Mononuclear cell (primary cell): Measurements from ENCODE around the gene MYRFL. TPM values are rescaled to one million over a fixed set of nuclear protein-coding genes. Genes with fewer than 3 reads are reported as not detected.
"Not testable (repeated sequence)": the region's sequence is repeated elsewhere in the genome, so short reads cannot be mapped to it uniquely, and the experiment has no call there.

Experiments used
- H3K27me3 ChIP-seq: 2 replicates; pipeline ENCODE4 v1.6.0; 2011; ENCODE audit warnings: low read length, control low read depth; ENCODE audit not compliant: insufficient read depth
- H3K4me1 ChIP-seq: 2 replicates; pipeline ENCODE4 v1.5.1; 2011; ENCODE audit warnings: mild to moderate bottlenecking, low read length, control low read depth; ENCODE audit not compliant: insufficient read depth
- H3K4me3 ChIP-seq: 2 replicates; pipeline ENCODE4 v1.5.1; 2011; ENCODE audit warnings: mild to moderate bottlenecking, low read length, moderate library complexity
- H3K9me3 ChIP-seq: 2 replicates; pipeline ENCODE4 v1.5.1; 2011; ENCODE audit warnings: low read depth, mild to moderate bottlenecking, control low read depth, low read length
- total RNA-seq: library from RNA; depleted of rRNA; stranded (reverse); fragments of >200 nt; gene quantifications from one replicate; pipeline ENCODE4 v1.2.3, GENCODE V29; 2012

MYRFL gene
- 0.10 TPM for total RNA-seq

DNA sequence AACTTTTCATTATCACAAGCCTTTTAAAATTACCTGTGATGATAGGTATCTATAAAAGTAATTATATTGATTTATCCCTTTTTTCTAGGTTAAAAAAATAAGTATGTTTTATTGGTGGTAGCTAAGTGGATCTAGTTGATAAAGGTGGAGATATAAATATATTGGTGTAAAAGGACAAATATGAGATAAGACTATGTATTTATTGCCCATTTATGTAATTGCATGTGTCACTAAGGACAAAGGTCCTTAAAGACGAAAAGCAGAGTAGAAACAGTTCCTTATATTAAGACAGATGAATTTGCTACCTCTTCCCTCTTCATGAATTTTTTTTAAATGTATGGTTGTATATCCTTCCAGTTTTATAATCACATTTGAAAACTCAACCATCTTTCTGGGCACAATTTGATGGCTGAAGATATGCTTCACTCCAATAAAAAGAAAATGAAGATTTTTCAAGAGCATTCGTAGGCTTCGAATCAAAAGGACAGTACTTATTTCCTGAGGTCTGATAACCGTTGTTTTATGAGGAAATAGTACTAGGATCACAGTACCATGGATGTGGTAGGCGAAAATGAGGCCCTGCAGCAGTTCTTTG lies at the start of gene MYRFL:
Gene MYRFL, plus strand, starts transcription at position 262 of the 595 bp plus-strand sequence. Its CDS starts 291 bp downstream, at position 553.
- Histone ChIP-seq H3K9me3 (no peaks in the 10 kb centered on the region), H3K4me3 (no peak within 1 kb of the TSS), H3K4me1 (no peaks in the 10 kb centered on the region), H3K27me3 (peaks cover 6% of the 10 kb centered on the region)

DNA sequence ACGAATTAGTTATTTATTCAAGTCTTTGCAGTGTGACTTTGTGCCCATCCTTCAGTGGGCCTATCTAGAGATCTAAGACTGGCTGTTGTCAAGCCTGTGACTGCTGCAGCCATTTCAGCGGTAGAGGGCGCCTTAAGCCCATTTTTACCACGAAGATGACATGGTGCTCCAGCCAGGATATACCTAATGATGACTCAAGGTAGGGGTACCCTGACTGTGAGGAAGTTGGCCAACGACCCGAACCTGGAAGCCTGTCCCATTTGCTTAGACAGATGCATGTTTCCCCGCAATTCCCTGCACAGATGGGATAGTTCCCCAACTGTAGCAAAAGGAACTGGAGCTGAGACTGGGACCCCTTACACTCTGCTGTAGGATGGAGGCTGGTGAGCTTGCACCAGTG lies 45.1 kb upstream of the MYRFL start:
- Histone ChIP-seq H3K9me3 (no peaks in the 10 kb centered on the region), H3K4me1 (no peaks in the 10 kb centered on the region), H3K4me3 (no peak overlapping the region), H3K27me3 (no peaks in the 10 kb centered on the region)

DNA sequence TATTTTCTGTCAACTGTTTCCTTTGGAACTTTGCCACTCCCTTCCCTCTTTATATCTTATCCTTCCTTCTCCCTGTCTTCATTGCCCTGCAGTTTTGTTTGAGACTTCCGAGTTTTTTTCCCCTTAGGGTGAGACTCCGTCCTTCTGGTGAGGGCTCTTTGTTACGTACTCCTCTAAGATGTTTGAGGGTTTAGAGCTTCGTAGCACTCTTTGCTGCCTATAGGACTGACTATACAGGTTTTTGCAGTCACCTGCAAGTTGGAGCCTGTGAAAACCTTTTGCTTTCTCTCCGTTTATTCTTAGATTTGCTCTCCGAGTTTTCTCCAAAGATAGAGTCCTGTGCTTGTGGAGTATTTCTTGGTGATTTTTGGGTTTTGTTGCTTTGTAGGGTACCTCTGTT lies 41.7 kb upstream of the MYRFL start:
- no peak overlapping the region for H3K4me3 ChIP-seq
- H3K27me3 ChIP-seq = no peaks in the 10 kb centered on the region
- H3K4me1 ChIP-seq = no peaks in the 10 kb centered on the region
- H3K9me3 ChIP-seq = no peaks in the 10 kb centered on the region

DNA sequence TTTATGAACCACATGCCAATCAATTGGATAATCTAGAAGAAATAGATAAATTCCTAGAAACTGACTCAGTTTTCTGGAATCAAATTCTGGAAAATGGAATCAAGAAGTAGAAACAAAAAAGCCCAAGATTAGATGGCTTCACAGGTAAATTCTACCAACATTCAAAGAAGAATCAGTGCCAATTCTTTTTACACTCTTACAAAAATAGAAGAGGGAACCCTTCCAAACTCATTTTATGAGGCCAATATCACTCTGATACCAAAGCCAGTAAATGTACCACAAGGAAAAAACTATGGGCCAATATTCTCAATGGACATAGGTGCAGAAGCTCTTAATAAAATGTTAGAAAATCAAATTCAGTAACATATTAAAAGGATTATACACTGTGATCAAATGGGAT lies 35.7 kb upstream of the MYRFL start:
- no peak overlapping the region for H3K4me3 ChIP-seq
- H3K27me3 ChIP-seq = no peaks in the 10 kb centered on the region
- H3K9me3 ChIP-seq = peaks cover 13% of the 10 kb centered on the region
- no peaks in the 10 kb centered on the region for H3K4me1 ChIP-seq

DNA sequence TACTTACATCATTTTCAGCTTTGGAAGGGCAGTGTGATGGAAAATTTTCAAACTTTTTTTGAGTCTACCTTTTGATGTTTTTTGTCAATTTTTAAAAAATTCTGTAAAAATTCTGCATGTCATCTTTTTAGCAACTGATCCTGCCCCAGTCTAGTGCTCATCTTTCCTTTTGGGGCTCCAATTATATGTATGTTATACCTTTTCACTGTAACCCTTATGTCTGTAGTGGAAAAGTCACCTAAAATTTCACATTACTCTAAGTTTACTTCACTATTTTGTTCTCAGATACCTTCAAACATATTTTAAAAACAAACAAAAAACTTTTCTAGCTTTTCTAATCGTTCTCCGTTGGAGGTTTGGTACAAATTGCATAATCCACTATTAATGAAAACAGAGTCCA lies 32.5 kb upstream of the MYRFL start:
- Histone ChIP-seq H3K4me3 (no peak overlapping the region), H3K27me3 (no peaks in the 10 kb centered on the region), H3K4me1 (no peaks in the 10 kb centered on the region), H3K9me3 (peaks cover 13% of the 10 kb centered on the region)

DNA sequence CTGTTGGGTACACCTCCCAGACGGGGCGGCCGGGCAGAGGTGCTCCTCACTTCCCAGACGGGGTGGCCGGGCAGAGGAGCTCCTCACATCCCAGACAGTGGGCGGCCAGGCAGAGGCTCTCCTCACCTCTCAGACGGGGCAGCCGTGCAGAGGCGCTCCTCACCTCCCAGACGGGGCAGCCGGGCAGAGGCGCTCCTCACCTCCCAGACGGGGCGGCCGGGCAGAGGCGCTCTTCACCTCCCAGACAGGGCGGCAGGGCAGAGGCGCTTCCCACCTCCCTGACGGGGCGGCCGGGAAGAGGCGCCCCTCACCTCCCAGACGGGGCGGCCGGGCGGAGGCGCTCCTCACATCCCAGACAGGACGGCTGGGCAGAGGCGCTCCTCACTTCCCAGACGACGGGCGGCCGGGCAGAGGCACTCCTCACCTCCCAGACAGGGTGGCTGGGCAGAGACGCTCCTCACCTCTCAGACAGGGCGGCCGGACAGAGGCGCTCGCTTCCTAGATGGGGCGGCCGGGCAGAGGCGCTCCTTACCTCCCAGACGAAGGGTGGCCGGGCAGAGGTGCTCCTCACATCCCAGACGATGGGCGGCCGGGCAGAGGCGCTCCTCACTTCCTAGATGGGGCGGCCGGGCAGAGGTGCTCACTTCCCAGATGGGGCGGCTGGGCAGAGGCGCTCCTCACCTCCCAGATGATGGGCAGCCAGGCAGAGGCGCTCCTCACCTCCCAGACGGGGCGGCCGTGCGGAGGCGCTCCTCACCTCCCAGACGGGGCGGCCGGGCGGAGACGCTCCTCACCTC lies 17.7 kb upstream of the MYRFL start:
- not testable (repeated sequence) for H3K4me1 ChIP-seq, H3K4me3 ChIP-seq, H3K9me3 ChIP-seq, H3K27me3 ChIP-seq

DNA sequence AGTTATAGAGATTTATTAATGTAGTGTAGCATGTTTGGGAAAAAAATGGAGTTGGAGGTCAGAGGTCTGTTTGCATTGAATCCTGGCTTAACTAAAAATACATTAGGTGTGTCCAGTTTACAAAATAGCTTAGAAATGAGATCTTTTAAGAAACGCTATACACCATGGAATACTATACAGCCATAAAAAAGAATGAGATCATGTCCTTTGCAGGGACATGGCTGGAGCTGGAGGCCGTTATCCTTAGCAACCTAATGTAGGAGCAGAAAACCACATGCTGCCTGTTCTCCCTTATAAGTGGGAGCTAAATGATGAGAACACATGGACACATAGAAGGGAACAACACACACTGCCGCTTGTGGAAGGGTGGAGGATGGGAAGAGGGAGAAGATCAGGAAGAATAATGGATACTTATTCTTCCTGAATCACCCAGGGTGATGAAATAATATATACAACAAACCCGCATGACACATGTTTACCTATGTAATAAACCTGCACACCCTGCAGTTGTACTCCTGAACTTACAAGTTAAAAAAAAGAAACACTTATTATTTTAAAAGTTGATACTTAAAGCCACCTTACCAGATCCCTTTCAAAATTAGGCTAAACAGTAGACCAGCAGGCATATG lies 14.0 kb upstream of the MYRFL start:
- H3K27me3 ChIP-seq = no peaks in the 10 kb centered on the region
- H3K9me3 ChIP-seq = no peaks in the 10 kb centered on the region
- H3K4me1 ChIP-seq = no peaks in the 10 kb centered on the region
- H3K4me3 ChIP-seq = no peak overlapping the region

DNA sequence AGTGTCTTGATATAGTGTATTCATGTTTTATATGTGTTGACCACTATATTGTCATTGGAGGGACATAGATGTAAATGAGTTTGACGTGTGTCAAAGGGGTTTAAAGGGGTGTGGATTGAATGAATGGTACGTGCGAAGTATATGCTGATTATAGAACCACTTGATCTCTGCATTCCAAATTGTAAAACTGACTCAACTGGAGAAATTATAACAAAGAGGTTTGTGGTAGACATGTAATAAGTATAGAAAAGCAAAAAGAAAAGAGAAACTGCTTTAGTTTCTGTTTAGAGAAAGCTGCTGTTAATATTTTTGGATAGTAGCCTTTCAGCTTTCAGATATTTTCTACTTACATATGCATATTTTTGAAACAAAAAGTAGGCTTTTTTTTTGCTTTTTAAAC lies 8.9 kb upstream of the MYRFL start:
- no peaks in the 10 kb centered on the region for H3K4me1 ChIP-seq
- H3K9me3 ChIP-seq = no peaks in the 10 kb centered on the region
- no peaks in the 10 kb centered on the region for H3K27me3 ChIP-seq
- no peak overlapping the region for H3K4me3 ChIP-seq

DNA sequence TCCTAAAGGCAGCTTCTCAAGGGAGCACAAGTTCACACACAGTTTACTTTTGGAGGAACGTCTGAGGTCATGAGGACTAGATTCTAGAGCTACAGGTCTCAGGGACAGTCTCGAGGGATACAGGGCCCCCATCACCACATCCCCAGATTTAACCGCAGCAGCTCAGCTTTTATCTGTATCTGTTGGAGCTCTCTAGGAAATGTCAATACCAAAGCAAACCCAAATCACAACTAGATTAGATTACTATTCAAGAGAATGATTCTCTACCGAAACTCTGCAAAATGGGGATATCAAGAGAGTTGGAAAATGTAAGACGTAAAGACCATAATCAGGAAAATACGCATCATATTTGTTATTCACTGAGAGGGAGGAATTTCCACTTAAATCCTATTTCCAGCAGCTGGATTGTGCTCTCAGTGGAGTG lies 4.0 kb upstream of the MYRFL start:
- H3K4me3 ChIP-seq = no peak overlapping the region
- H3K4me1 ChIP-seq = no peaks in the 10 kb centered on the region
- H3K9me3 ChIP-seq = no peaks in the 10 kb centered on the region
- H3K27me3 ChIP-seq = peaks cover under 1% of the 10 kb centered on the region

DNA sequence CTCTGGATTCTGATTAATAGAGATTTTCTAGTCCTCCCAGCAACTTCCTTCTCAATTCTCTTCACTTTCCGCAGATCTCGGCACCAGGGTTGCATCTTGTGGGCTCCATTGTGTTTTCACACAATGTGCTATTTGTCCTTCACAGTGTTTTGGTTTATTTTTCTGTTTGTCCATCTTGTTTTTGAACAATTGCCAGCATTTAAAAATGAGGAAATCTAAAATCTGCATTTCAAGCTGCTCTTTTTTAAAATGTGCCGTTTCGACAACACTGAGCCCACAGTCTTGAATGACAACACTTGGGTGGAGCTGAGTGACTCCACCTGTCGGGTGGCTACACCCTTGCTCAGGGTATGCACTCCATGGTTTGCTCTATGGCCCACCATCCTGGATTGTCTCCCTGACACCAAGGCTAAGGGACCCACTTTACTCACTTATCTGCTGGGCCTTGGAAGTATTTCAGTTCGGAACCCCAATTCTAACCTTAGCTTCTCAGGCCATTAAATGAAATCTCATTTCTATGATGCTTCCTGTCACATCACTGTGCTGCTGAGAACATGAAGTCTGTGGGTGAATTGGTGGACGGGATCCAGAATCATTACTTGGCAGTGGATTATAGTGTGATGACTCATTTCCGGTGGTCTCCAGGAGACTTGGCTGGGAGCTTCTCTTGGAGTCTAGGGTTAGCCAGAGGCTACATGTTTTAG lies 3.4 kb upstream of the MYRFL start:
- H3K27me3 ChIP-seq = peaks cover 2% of the 10 kb centered on the region
- no peaks in the 10 kb centered on the region for H3K9me3 ChIP-seq
- no peaks in the 10 kb centered on the region for H3K4me1 ChIP-seq
- no peak overlapping the region for H3K4me3 ChIP-seq

DNA sequence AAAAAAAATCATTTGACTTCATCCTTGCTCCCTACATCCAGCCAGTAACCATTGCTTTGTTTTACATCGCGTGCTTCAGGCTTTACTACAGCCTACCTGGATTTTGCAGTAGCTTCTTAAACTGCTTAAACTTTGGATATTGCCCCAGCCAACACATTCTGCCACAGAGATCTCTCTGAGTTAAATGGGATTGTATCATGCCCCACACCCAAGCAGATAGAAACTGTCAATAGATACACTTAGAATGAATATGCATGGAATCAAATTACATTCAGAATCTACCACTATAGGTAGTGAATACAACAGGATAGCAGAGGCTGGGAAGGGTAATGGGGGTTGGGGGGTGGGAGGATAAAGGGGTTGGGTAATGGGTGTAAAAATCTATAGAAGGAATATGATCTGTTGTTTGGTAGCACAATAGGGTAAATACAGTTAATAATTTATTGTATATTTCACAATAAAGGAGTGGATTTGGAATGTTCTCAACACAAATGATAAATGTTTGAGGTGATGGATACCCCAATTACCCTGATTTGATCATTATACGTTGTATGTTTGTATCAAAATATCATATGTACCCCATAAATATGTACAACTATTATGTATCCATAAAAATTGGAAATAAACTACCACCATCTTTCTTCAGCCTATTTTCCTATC lies 2.7 kb upstream of the MYRFL start:
- Histone ChIP-seq H3K9me3 (no peaks in the 10 kb centered on the region), H3K4me1 (no peaks in the 10 kb centered on the region), H3K4me3 (no peak overlapping the region), H3K27me3 (peaks cover 2% of the 10 kb centered on the region)

DNA sequence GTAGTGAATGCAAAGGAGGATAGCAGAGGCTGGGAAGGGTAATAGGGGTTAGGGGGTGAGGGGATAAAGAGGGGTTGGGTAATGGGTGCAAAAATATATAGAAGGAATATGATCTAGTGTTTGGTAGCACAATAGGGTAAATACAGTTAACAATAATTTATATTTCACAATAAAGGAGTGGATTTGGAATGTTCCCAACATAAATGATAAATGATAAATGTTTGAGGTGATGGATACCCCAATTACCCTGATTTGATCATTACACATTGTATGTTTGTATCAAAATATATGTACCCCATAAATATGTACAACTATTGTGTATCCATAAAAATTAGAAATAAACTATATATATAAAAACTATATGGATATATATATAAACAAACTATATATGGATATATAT lies 999 bp upstream of the MYRFL start:
- H3K27me3 ChIP-seq = peaks cover 2% of the 10 kb centered on the region
- no peaks in the 10 kb centered on the region for H3K4me1 ChIP-seq
- no peak overlapping the region for H3K4me3 ChIP-seq
- no peaks in the 10 kb centered on the region for H3K9me3 ChIP-seq

DNA sequence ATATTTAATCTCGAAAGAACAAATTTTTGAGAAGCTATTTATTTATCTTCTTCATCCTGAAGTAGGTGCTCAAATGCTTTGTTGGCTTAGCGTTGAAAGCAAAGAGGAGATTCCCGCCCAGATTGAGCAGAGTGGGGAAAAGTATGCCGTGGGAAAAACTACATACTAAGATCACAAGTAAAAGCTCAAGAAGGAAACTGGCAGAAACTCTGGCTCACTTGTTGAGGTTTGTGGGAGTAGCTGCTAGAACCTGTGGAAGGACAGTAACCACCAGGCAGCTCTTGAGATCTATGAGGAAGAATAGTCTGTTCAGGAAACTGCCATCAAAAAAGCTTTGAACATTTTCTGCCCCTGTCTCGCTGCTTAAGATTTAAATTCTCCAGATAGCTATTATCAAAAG lies 3.9 kb downstream of the MYRFL start:
- Histone ChIP-seq H3K27me3 (peaks cover 6% of the 10 kb centered on the region), H3K9me3 (no peaks in the 10 kb centered on the region), H3K4me1 (no peaks in the 10 kb centered on the region), H3K4me3 (no peak overlapping the region)

DNA sequence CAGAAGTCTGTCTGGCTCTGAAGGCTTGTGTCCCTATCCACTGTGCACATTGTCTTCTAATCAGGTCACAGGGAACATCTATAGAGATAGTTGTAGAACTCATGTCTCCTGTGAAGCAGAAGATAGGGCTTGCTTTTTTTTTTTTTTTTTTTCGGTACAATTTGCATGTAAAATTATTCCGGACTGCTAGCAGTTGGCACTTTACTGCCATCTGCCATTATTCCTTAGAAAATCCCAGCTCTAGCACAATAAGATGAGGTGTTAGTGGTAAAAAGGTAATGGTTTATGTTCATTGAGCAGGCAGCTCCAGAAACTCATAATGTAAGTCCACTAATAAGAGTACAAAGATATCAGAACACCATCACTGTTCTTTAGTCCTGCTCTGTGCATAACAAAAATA lies 8.7 kb downstream of the MYRFL start:
- Histone ChIP-seq H3K4me3 (no peak overlapping the region), H3K27me3 (peaks cover 3% of the 10 kb centered on the region), H3K9me3 (no peaks in the 10 kb centered on the region), H3K4me1 (no peaks in the 10 kb centered on the region)

DNA sequence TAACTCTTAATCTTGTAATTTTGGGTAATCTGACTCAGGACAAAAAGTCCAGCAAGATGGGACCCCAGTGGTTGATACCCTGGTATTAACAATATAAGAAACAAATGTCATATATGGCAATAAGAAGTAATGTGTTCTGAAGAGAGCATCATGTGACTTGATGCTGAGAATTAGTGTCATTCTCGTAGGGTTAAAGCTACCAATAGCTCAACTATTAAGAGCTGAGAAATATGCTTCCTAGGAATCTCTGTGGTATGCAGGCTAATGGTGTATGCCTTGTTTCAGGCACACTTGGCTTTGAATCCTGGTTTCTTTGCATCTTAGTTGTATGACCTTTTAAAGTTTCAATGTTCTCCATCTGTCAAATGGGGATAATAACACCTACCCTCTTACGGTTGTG lies 9.1 kb downstream of the MYRFL start:
- Histone ChIP-seq H3K4me1 (no peaks in the 10 kb centered on the region), H3K9me3 (no peaks in the 10 kb centered on the region), H3K4me3 (no peak overlapping the region), H3K27me3 (peaks cover 3% of the 10 kb centered on the region)
